IMR-90 (cell line): Measurements from ENCODE around the gene WWP2. TPM values are rescaled to one million over a fixed set of nuclear protein-coding genes. Genes with fewer than 3 reads are reported as not detected.

Experiments used
- MXI1 ChIP-seq: IDR thresholded peaks from 2 replicates; pipeline ENCODE4 v1.6.1; 2012; ENCODE audit warnings: low read depth, mild to moderate bottlenecking, low read length, moderate library complexity, borderline replicate concordance
- polyA plus RNA-seq, 3 experiments: library from polyadenylated mRNA; depleted of rRNA; stranded (reverse); fragments of >200 nt; gene quantifications; 2 replicates each; pipeline ENCODE4 v1.2.3, GENCODE V29; 2012; ENCODE audit warnings: low replicate concordance in 1 of 3
- total RNA-seq: library from RNA; depleted of rRNA; stranded (reverse); fragments of >200 nt; gene quantifications from 2 replicates; pipeline ENCODE4 v1.2.3, GENCODE V29; 2012
- TF ChIP-seq, protein P1 (sequence below): fragments of 150-350 bp; IDR thresholded peaks from 2 replicates; pipeline ENCODE4 v1.6.1; 2016; ENCODE audit warnings: low read depth, mild to moderate bottlenecking, low read length, moderate library complexity, borderline replicate concordance

WWP2 gene
- total and polyA plus RNA-seq, 2 of the 4 experiments (the other 2 are of a cell fraction) = 12.7 to 13.7 TPM

DNA sequence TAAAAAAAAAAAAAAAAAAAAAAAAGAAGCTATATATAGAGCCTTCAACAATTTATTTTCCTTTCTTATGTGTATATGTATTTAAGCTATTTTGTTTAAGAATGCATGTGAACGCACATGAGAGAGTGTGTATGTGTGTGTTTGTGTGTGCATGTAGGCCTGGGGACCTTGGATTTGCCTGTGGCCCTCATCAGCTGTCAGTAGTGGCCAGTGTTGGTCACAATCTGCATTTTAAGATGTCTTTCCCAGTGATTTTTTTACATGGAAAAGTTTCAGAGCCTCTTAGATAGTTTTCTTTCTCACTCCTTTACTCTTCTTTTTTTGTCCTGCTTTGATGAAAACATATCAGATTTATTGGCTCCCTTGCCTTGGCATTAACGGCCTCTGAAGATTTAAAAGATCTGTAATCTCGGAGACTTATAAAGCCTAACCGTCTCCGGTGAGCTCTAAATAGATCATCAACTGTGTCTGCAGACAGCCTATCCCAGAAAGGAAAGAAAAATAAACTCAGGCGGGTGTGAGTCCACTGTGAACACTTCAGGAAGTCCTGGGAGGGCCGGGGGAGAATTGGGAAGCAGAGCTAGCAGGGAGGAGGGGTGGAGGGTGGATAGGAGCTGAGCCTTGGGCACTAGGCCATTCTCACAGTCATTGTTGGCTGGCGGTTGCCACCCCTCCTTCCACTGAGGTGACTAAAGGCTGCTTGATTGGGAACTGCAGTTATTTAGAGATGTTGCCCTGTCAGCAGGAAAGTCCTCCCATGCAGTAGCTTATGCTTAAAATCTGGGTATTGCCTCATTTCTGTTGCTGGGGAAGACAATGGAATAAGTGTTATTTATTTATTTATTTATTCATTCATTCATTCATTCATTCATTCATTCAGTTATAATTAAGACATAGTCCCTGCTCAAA lies 86.8 kb downstream of the WWP2 start (continued):
- TF ChIP-seq, protein P1, sequence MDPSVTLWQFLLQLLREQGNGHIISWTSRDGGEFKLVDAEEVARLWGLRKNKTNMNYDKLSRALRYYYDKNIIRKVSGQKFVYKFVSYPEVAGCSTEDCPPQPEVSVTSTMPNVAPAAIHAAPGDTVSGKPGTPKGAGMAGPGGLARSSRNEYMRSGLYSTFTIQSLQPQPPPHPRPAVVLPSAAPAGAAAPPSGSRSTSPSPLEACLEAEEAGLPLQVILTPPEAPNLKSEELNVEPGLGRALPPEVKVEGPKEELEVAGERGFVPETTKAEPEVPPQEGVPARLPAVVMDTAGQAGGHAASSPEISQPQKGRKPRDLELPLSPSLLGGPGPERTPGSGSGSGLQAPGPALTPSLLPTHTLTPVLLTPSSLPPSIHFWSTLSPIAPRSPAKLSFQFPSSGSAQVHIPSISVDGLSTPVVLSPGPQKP = no peak
- no peak for TF ChIP-seq MXI1
